Adrenal gland (tissue), 5 donors: Measurements from ENCODE around the gene COQ10A.

Experiments
- POLR2A ChIP-seq, 2 donors: fragments of 450-650 bp; IDR thresholded peaks; one replicate each; pipeline ENCODE4 v1.6.1; 2017; ENCODE audit warnings: antibody characterized with exemption in 2 of 2, mild to moderate bottlenecking in 2 of 2, moderate library complexity in 1 of 2
- TF ChIP-seq, protein P1 (sequence below), 6 experiments: fragments of 450-650 bp in 4 of 6; fragments of 200-600 bp in 2 of 6; sonication (generic) in 1 of 6; IDR thresholded peaks; 1 replicate in 5 of 6; 2 replicates in 1 of 6; pipeline versions ENCODE4 v1.5.1 to v1.8.0; 2016 to 2021; ENCODE audit warnings: antibody characterized with exemption in 6 of 6, mild to moderate bottlenecking in 2 of 6, moderate library complexity in 1 of 6
- donor health status: DM: no; HTN: no; CAD: no.

DNA sequence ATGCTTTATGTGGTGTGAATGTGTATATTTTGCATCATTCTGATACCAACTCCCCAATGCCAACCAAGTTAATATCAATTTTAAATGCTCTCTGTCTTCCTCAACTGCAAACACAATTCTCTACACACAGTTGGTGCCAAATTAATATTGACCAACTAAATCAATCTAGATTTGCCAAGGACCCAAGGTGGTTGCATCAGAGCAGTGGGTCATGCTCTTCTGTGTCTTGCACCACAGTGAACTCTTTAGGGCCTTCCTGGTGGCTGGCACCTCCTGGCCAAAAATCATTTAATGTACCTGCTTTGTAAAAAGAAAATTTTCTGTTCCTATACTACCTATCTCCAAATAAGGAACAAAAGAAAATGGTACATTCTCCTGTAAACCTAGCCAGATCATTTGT lies 14.1 kb downstream of the COQ10A start:
- TF ChIP-seq, protein P1, sequence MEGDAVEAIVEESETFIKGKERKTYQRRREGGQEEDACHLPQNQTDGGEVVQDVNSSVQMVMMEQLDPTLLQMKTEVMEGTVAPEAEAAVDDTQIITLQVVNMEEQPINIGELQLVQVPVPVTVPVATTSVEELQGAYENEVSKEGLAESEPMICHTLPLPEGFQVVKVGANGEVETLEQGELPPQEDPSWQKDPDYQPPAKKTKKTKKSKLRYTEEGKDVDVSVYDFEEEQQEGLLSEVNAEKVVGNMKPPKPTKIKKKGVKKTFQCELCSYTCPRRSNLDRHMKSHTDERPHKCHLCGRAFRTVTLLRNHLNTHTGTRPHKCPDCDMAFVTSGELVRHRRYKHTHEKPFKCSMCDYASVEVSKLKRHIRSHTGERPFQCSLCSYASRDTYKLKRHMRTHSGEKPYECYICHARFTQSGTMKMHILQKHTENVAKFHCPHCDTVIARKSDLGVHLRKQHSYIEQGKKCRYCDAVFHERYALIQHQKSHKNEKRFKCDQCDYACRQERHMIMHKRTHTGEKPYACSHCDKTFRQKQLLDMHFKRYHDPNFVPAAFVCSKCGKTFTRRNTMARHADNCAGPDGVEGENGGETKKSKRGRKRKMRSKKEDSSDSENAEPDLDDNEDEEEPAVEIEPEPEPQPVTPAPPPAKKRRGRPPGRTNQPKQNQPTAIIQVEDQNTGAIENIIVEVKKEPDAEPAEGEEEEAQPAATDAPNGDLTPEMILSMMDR (IDR thresholded peaks at IDR 0.05), result no peak
- TF ChIP-seq POLR2A (IDR thresholded peaks at IDR 0.05), result no peak
